PFSK-1 (cell line): Measurements from ENCODE around the gene CEP295NL.

Experiments
- FOXP2 ChIP-seq: optimal IDR thresholded peaks from 2 replicates; pipeline ENCODE3; 2011; ENCODE audit warnings: borderline replicate concordance, control low read depth, inconsistent platforms; ENCODE audit not compliant: insufficient read depth; ENCODE audit errors: extremely low read length, extremely low read depth
- POLR2AphosphoS5 ChIP-seq: IDR thresholded peaks from 2 replicates; pipeline ENCODE4 v1.6.1; 2012; ENCODE audit warnings: low read depth, mild to moderate bottlenecking, control low read depth, low read length, moderate library complexity
- REST ChIP-seq, 2 experiments: IDR thresholded peaks; 2 replicates each; pipeline versions ENCODE4 v1.6.1 to v1.8.0; 2011 to 2012; ENCODE audit warnings: low read depth in 2 of 2, low read length in 2 of 2, control low read depth in 1 of 2, inconsistent platforms in 1 of 2, mild to moderate bottlenecking in 1 of 2, moderate library complexity in 1 of 2; ENCODE audit not compliant: insufficient read depth in 1 of 2
- SIN3A ChIP-seq: IDR thresholded peaks from 2 replicates; pipeline ENCODE4 v1.6.1; 2012; ENCODE audit warnings: mild to moderate bottlenecking, low read length, moderate library complexity, borderline replicate concordance; ENCODE audit not compliant: insufficient read depth
- TAF1 ChIP-seq: IDR thresholded peaks from 2 replicates; pipeline ENCODE4 v1.6.1; 2012; ENCODE audit warnings: low read length, control low read depth, borderline replicate concordance; ENCODE audit not compliant: insufficient read depth

The CEP295NL gene

DNA sequence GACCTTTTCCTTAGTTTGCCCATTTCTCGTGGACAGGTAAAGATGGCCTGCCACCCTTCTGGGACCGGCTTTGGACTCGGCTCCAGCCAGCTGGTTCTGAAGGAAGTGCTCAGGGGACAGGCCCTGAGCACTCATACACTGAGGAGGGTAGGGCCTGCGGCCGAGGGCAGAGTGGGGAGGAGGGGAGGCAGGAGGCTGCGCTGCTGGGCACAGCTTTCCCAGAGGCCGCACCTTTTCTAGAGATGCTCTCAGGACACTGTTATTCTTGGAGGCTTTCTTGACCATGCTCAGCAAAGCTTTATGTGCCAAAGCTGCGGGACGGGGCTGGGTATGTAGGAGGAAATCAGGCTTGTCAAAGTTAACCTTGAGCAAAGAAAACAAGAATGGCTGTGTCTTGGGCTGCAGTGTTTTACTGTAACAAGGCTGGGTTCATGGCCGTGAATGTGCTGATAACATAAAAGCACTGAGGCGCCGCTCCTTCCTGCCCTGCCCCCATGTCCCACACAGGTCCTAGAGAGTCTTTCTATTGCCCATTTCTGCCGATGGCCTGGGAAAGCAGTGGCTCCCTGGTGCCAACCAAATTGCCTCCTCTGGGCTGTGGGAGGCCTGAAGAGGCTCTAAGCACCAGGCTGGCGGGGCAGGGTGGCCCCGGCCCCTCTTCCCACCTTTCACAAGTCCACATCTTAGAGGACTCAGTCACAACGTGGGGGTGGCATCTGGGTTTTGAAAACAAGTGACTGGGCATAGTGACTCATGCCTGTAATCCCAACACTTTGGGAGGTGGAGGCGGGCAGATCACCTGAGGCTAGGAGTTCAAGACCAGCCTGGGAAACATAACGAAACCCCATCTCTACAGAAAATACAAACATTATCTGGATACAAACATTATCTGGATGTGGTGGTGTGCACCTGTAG, 44.5 kb upstream of the CEP295NL start:
- TF ChIP-seq SIN3A (no peak), REST (IDR thresholded peaks at IDR 0.05; ENCODE audit: insufficient read depth in 1 of 2, low read depth in 2 of 2, low read length in 2 of 2) (no peak), POLR2AphosphoS5 (no peak), TAF1 (no peak), FOXP2 (no peak)

- TF ChIP-seq SIN3A: no peak
- TF ChIP-seq FOXP2: no peak
- no peak for TF ChIP-seq REST (IDR thresholded peaks at IDR 0.05; ENCODE audit: insufficient read depth in 1 of 2, low read depth in 2 of 2, low read length in 2 of 2)
- TF ChIP-seq POLR2AphosphoS5: no peak
- no peak for TF ChIP-seq TAF1
Measured at GRCh38 chr17:78946631-78947030, 43.6 kb upstream of the CEP295NL start.

- TF ChIP-seq REST (IDR thresholded peaks at IDR 0.05; ENCODE audit: insufficient read depth in 1 of 2, low read depth in 2 of 2, low read length in 2 of 2) (no peak), TAF1 (no peak), POLR2AphosphoS5 (no peak), SIN3A (no peak), FOXP2 (no peak)
Measured at GRCh38 chr17:78946131-78946530, 43.1 kb upstream of the CEP295NL start.

DNA sequence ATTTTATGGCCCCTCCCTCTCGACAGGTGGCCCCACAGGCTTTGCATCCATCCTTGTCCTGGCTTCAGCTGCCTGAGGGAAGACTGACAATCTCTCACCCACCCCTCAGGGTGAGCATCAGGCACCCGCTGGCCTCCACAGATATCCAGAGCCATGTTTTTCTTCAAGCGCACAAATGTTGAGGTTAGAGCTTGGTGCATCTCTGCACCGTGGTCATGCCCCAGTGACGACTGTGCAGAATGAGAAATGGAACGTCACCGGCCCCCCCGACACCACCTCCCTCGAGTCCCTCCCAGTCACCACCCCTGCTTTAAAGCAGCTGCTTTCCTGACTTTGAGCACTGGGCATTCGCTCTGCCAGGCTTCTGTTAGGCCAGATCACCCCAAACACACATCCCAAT, 42.0 kb upstream of the CEP295NL start:
- no peak for TF ChIP-seq FOXP2
- no peak for TF ChIP-seq SIN3A
- TF ChIP-seq POLR2AphosphoS5: no peak
- no peak for TF ChIP-seq REST (IDR thresholded peaks at IDR 0.05; ENCODE audit: insufficient read depth in 1 of 2, low read depth in 2 of 2, low read length in 2 of 2)
- TF ChIP-seq TAF1: no peak
